KMS-11 (cell line): ENCODE measurements around the gene EIPR1.

Experiments used
- H2AFZ ChIP-seq: fragments of 200-600 bp; sonication (generic); 2 replicates; pipeline ENCODE4 v1.6.1; 2016; ENCODE audit warnings: antibody characterized with exemption, mixed run types, low read depth
- H3K27ac ChIP-seq: fragments of 200-600 bp; sonication (generic); 2 replicates; pipeline ENCODE4 v1.6.1; 2016; ENCODE audit warnings: mild to moderate bottlenecking, mixed run types
- H3K27me3 ChIP-seq: fragments of 200-600 bp; sonication (generic); 2 replicates; pipeline ENCODE4 v1.6.1; 2017; ENCODE audit warnings: mild to moderate bottlenecking, low read depth, mixed run types, moderate library complexity; ENCODE audit not compliant: insufficient read depth
- H3K36me3 ChIP-seq: fragments of 200-600 bp; sonication (generic); 2 replicates; pipeline ENCODE4 v1.6.1; 2017; ENCODE audit warnings: mild to moderate bottlenecking, mixed run types; ENCODE audit not compliant: insufficient read depth
- H3K4me1 ChIP-seq: fragments of 200-600 bp; sonication (generic); 2 replicates; pipeline ENCODE4 v1.6.1; 2016; ENCODE audit warnings: mild to moderate bottlenecking, low read depth, mixed run types; ENCODE audit not compliant: poor library complexity, severe bottlenecking
- H3K4me2 ChIP-seq: fragments of 200-600 bp; sonication (generic); 2 replicates; pipeline ENCODE4 v1.7.0; 2016; ENCODE audit warnings: mild to moderate bottlenecking, mixed run types
- H3K4me3 ChIP-seq: fragments of 200-600 bp; sonication (generic); IDR thresholded peaks from 2 replicates; pipeline ENCODE4 v1.6.1; 2017; ENCODE audit warnings: low read depth, low read length, mixed read lengths; ENCODE audit not compliant: insufficient read depth
- H3K79me2 ChIP-seq: fragments of 200-600 bp; sonication (generic); 2 replicates; pipeline ENCODE4 v1.6.1; 2016; ENCODE audit warnings: low read depth, mixed run types; ENCODE audit not compliant: insufficient read depth
- H3K9ac ChIP-seq: fragments of 200-600 bp; sonication (generic); 2 replicates; pipeline ENCODE4 v1.6.1; 2016; ENCODE audit warnings: mild to moderate bottlenecking, mixed run types
- H4K20me1 ChIP-seq: fragments of 200-600 bp; sonication (generic); 2 replicates; pipeline ENCODE4 v1.6.1; 2016; ENCODE audit warnings: mild to moderate bottlenecking, mixed run types; ENCODE audit not compliant: insufficient read depth
- TF ChIP-seq, protein P1 (sequence below): fragments of 200-600 bp; sonication (generic); conservative IDR thresholded peaks from 2 replicates; pipeline ENCODE4 v1.6.1; 2017; ENCODE audit warnings: low read depth, mild to moderate bottlenecking, antibody characterized with exemption, low read length, moderate library complexity, mixed read lengths

Gene EIPR1

DNA sequence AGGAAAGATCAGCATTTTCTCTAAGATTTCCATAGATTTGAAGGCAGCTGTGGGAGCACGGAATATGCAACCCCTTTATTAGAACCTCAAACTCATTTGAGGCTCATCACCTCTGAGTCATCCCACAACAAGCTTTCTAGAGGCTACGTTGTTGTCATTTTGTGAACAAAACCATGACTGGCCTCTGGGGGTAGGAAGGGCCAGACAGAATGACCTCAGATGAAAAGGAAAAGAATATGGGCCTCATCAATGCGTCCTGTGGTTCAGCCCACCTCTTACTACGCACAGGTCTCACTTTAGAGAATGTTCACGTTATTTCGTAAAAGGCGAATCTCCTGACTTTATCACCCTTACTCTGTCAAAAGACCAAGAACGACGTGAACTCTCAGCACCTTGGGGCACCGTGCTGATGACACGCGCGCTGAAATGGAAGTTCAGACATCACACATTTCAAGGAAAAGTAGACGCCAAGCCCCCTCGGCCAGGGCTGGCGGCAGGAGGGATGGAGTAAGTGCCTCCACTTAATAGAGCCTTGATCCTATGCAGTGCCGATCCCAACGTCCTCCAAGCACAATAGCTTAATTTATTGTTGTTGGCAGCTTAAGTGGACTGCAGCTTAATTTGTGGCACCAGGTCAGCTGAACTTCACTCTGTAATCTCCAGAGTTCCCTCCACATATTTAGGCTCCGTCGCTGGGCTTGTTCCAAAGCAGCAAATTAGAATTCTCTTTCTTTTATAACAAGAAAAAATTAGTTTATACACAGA is 208.3 kb downstream of the EIPR1 start:
- Histone ChIP-seq H2AFZ (no peak overlapping the region), H3K9ac (no peak overlapping the region), H4K20me1 (no peaks in the 10 kb centered on the region), H3K27me3 (no peaks in the 10 kb centered on the region), H3K79me2 (no peaks in the 10 kb centered on the region), H3K4me3 (no peak overlapping the region), H3K27ac (no peak overlapping the region), H3K4me2 (no peak overlapping the region), H3K4me1 (peaks cover 11% of the 10 kb centered on the region), H3K36me3 (no peaks in the 10 kb centered on the region)
- TF ChIP-seq, protein P1, sequence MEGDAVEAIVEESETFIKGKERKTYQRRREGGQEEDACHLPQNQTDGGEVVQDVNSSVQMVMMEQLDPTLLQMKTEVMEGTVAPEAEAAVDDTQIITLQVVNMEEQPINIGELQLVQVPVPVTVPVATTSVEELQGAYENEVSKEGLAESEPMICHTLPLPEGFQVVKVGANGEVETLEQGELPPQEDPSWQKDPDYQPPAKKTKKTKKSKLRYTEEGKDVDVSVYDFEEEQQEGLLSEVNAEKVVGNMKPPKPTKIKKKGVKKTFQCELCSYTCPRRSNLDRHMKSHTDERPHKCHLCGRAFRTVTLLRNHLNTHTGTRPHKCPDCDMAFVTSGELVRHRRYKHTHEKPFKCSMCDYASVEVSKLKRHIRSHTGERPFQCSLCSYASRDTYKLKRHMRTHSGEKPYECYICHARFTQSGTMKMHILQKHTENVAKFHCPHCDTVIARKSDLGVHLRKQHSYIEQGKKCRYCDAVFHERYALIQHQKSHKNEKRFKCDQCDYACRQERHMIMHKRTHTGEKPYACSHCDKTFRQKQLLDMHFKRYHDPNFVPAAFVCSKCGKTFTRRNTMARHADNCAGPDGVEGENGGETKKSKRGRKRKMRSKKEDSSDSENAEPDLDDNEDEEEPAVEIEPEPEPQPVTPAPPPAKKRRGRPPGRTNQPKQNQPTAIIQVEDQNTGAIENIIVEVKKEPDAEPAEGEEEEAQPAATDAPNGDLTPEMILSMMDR = no peak

DNA sequence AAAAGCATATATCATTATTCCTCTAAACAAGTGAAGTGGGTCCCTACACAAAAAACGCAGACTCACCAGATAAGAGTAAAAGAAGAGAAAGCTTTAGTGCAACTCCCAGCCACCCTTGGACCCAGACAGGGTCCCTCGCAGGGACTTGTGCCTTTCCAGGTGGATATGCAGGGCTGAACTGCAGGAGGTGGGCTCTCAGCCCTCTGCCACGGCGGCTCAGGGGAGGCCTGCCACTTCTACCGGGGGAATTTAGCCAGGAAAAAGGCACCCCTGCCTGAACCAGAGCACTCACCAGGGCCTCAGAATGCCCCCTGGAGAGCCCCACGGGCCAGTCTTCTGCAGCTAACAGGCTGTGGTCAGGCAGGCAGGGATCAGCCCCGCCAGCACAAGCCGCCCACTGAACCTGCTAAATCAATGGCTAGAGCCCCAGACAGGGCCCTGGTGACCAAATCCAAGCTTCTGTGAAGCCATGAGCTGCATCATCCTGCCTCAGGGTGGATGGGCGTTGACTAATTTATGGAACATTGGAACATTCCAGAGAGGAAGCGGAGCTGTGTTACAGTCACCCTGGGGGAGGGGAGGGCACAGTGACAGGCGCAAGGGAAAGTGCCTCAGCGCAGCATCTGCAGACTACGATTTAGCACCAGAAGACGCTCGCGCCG is 209.3 kb downstream of the EIPR1 start:
- no peaks in the 10 kb centered on the region for H3K27me3 ChIP-seq
- peaks cover 11% of the 10 kb centered on the region for H3K4me1 ChIP-seq
- no peaks in the 10 kb centered on the region for H4K20me1 ChIP-seq
- TF ChIP-seq, protein P1 = no peak
- no peak overlapping the region for H3K4me3 ChIP-seq
- no peak overlapping the region for H3K27ac ChIP-seq
- no peak overlapping the region for H3K4me2 ChIP-seq
- H3K9ac ChIP-seq = no peak overlapping the region
- H3K36me3 ChIP-seq = no peaks in the 10 kb centered on the region
- H2AFZ ChIP-seq = no peak overlapping the region
- no peaks in the 10 kb centered on the region for H3K79me2 ChIP-seq

DNA sequence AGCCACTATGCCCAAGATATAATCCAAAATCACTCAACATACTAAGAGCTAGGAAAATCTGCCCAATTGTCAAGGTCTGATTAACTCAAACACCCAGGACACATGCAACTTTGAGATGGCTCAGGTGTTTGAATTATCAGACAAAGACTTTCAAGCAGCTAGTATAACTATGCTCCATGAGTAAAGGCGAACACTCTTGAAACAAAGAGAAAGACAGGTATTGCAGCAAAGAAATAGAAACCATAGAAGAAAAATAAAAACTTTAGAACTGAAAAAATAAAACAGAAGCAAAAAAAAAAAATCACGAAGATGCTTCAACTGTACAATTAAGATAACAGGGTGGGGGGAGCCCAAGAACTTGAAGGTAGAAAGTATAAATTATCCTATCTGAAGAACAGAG is 214.2 kb downstream of the EIPR1 start:
- Histone ChIP-seq H3K79me2 (no peaks in the 10 kb centered on the region), H3K4me3 (no peak overlapping the region), H3K9ac (no peak overlapping the region), H3K4me1 (peaks cover 11% of the 10 kb centered on the region), H3K4me2 (no peak overlapping the region), H3K36me3 (no peaks in the 10 kb centered on the region), H3K27me3 (no peaks in the 10 kb centered on the region), H3K27ac (no peak overlapping the region), H4K20me1 (no peaks in the 10 kb centered on the region), H2AFZ (no peak overlapping the region)
- TF ChIP-seq, protein P1 = no peak

DNA sequence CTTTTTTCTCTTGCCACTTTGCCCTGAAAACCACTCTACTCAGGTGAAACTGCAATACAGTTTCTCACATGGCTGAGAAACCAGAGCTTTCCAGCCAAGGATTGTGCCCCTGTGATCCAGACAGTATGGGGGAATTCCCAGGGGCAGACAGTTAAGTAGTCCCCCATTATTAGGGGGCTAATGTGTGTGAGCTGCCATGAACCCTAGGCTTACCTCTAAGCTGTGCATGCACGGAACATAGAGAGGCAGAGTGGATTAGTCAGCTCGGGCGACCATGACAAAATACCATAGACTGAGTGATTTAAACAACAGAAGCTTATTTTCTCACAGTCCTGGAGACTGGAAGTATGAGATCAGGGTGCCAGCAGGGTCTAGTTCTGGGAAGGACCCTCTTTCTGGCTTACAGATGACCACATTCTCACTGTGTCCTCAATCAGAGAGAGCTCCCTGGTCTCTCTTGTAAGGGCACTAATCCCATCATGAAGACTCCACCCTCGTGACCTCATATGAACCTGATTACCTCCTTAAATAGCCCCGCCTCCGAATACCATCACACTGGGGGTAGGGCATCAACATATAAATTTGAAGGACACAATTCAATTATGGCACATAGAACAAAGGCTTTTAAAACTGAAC is 215.1 kb downstream of the EIPR1 start:
- Histone ChIP-seq H3K4me2 (no peak overlapping the region), H3K36me3 (no peaks in the 10 kb centered on the region), H2AFZ (no peak overlapping the region), H3K27me3 (no peaks in the 10 kb centered on the region), H3K4me3 (no peak overlapping the region), H3K4me1 (peaks cover 11% of the 10 kb centered on the region), H3K79me2 (no peaks in the 10 kb centered on the region), H3K27ac (no peak overlapping the region; the same call in 1 of the 2 replicates), H3K9ac (no peak overlapping the region), H4K20me1 (no peaks in the 10 kb centered on the region)
- TF ChIP-seq, protein P1 = no peak
